Liver (tissue), 10 donors: Measurements from ENCODE around the gene SLIT3. TPM values are rescaled to one million over a fixed set of nuclear protein-coding genes. Genes with fewer than 3 reads are reported as not detected.
A peak's percentile ranks its signal among the peaks of the same experiment; 100 is the strongest.

Source experiments
- DNase-seq: peaks from one replicate; pipeline ENCODE4 v3.0.0-alpha.2; 2017; ENCODE audit warnings: low spot score
- H3K27ac ChIP-seq, 2 donors: one replicate each; pipeline ENCODE4 v1.7.0; 2013; ENCODE audit warnings: inconsistent platforms in 2 of 2, low read length in 2 of 2, control low read depth in 1 of 2, low read depth in 1 of 2, mild to moderate bottlenecking in 1 of 2
- H3K27me3 ChIP-seq, 4 donors: one replicate each; pipeline versions ENCODE4 v1.6.1 to v1.7.0; 2013; ENCODE audit warnings: low read length in 3 of 4, inconsistent platforms in 1 of 4, mild to moderate bottlenecking in 1 of 4, moderate library complexity in 1 of 4; ENCODE audit not compliant: control insufficient read depth in 4 of 4, insufficient read depth in 4 of 4
- H3K36me3 ChIP-seq, 4 donors: one replicate each; pipeline versions ENCODE4 v1.6.1 to v1.7.0; 2013; ENCODE audit warnings: low read length in 3 of 4, mild to moderate bottlenecking in 3 of 4, low read depth in 1 of 4, moderate library complexity in 1 of 4; ENCODE audit not compliant: control insufficient read depth in 4 of 4, insufficient read depth in 3 of 4
- H3K4me1 ChIP-seq, 4 donors: one replicate each; pipeline versions ENCODE4 v1.6.1 to v1.7.0; 2013; ENCODE audit warnings: low read length in 3 of 4, mild to moderate bottlenecking in 3 of 4, moderate library complexity in 1 of 4; ENCODE audit not compliant: control insufficient read depth in 4 of 4, insufficient read depth in 4 of 4
- H3K4me3 ChIP-seq, 3 donors: one replicate each; pipeline versions ENCODE4 v1.6.1 to v1.7.0; 2013; ENCODE audit warnings: low read length in 3 of 3, control low read depth in 1 of 3, low read depth in 1 of 3, mild to moderate bottlenecking in 1 of 3
- H3K9ac ChIP-seq, 2 donors: one replicate each; pipeline ENCODE4 v1.7.0; 2013; ENCODE audit warnings: low read length in 2 of 2, mild to moderate bottlenecking in 2 of 2, moderate library complexity in 2 of 2, control low read depth in 1 of 2, low read depth in 1 of 2
- H3K9me3 ChIP-seq, 4 donors: one replicate each; pipeline versions ENCODE4 v1.6.1 to v1.7.0; 2013; ENCODE audit warnings: low read length in 3 of 4; ENCODE audit not compliant: control insufficient read depth in 4 of 4
- EGR1 ChIP-seq, 2 donors: IDR thresholded peaks; 2 replicates each; pipeline ENCODE4 v1.6.1; 2016 to 2018; ENCODE audit warnings: antibody characterized with exemption in 2 of 2, low read depth in 2 of 2
- FOXA1 ChIP-seq: IDR thresholded peaks from 2 replicates; pipeline ENCODE4 v1.6.1; 2016; ENCODE audit warnings: antibody characterized with exemption
- FOXA2 ChIP-seq: IDR thresholded peaks from 2 replicates; pipeline ENCODE4 v1.6.1; 2016; ENCODE audit warnings: antibody characterized with exemption
- HNF4A ChIP-seq, 2 donors: conservative IDR thresholded peaks; 2 replicates each; pipeline ENCODE4 v1.6.1; 2016; ENCODE audit warnings: antibody characterized with exemption in 2 of 2, mild to moderate bottlenecking in 2 of 2
- HNF4G ChIP-seq: IDR thresholded peaks from 2 replicates; pipeline ENCODE4 v1.6.1; 2016; ENCODE audit warnings: antibody characterized with exemption
- NR2F2 ChIP-seq: IDR thresholded peaks from 2 replicates; pipeline ENCODE4 v1.6.1; 2016; ENCODE audit warnings: antibody characterized with exemption
- RAD21 ChIP-seq, 2 donors: IDR thresholded peaks; 2 replicates each; pipeline ENCODE4 v1.6.1; 2016; ENCODE audit warnings: antibody characterized with exemption in 2 of 2, mild to moderate bottlenecking in 2 of 2
- WGBS: extraction: QIAGEN DNeasy Blood & Tissue Kit; methylation state at CpG from one replicate; pipeline ENCODE4 v1.1.7; 2013; 5-methylcytosine and 5-hydroxymethylcytosine counted together
- polyA plus RNA-seq, 2 donors: library from polyadenylated mRNA; stranded (reverse) in 1 of 2; unstranded in 1 of 2; fragments of 200-250 nt in 1 of 2; fragments of >200 nt in 1 of 2; fragmentation: Nextera tagmentation in 1 of 2; extraction: Ambion mirVana in 1 of 2; gene quantifications; one replicate each; pipeline versions ENCODE4 v1.2.1 to v1.2.3, GENCODE V29; 2013 to 2015
- small RNA-seq: library from RNA; depleted of rRNA; stranded (forward); fragments of <200 nt; gene quantifications from one replicate; pipeline ENCODE3, GENCODE V24; 2014
- total RNA-seq, 2 donors: library from RNA; depleted of rRNA; stranded (reverse); fragments of >200 nt; gene quantifications; one replicate each; pipeline ENCODE4 v1.2.3, GENCODE V29; 2014
- TF ChIP-seq, protein P1 (sequence below): fragments of 150-350 bp; IDR thresholded peaks from 2 replicates; pipeline ENCODE4 v1.5.1; 2017; ENCODE audit warnings: improper control_type of control experiment, low read depth, low read length; ENCODE audit not compliant: missing input control
- TF ChIP-seq, protein P2 (sequence below): IDR thresholded peaks from 2 replicates; pipeline ENCODE4 v1.6.1; 2016; ENCODE audit warnings: antibody characterized with exemption
- TF ChIP-seq, protein P3 (sequence below): IDR thresholded peaks from 2 replicates; pipeline ENCODE4 v1.6.1; 2016; ENCODE audit warnings: antibody characterized with exemption, mild to moderate bottlenecking
- donor health status: healthy.
- donor health status: healthy.
- donor health status: healthy.
- donor health status: healthy.
- donor health status: healthy.

SLIT3 gene
- total and polyA plus RNA-seq, 4 donors, result 0.61 to 1.3 (median 0.91) TPM

DNA sequence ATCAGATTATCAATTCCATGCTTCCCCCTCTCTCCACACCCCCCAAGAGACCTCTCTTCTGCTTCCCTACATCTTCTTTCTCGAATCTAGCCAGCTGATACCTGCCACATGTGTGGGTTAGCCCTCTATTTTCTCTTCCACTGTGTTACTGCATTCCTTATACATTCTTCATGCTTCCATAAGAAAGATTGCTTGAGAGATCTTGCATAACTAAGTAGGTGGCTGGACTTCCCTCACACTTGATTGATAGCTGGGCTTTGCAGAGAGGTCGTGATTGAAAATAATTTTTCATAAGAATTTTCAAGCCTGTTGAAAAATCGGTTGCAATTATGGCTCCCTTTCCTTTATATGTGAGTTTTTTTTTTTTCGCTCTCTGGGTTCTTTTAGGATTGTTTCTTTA is 688.8 kb downstream of the SLIT3 start:
- Histone ChIP-seq H3K27me3 (no peaks in the 10 kb centered on the region), H3K27ac (peak overlapping the region in 1 of 2 donors; percentile 86), H3K9ac (no peak overlapping the region), H3K4me3 (no peak overlapping the region), H3K4me1 (peaks cover 1 to 19% (median 10%) of the 10 kb centered on the region in 4 donors), H3K36me3 (no peaks in the 10 kb centered on the region), H3K9me3 (no peaks in the 10 kb centered on the region)
- no peak for TF ChIP-seq HNF4G
- TF ChIP-seq HNF4A (conservative IDR thresholded peaks at IDR 0.05), result no peak
- TF ChIP-seq, protein P1, sequence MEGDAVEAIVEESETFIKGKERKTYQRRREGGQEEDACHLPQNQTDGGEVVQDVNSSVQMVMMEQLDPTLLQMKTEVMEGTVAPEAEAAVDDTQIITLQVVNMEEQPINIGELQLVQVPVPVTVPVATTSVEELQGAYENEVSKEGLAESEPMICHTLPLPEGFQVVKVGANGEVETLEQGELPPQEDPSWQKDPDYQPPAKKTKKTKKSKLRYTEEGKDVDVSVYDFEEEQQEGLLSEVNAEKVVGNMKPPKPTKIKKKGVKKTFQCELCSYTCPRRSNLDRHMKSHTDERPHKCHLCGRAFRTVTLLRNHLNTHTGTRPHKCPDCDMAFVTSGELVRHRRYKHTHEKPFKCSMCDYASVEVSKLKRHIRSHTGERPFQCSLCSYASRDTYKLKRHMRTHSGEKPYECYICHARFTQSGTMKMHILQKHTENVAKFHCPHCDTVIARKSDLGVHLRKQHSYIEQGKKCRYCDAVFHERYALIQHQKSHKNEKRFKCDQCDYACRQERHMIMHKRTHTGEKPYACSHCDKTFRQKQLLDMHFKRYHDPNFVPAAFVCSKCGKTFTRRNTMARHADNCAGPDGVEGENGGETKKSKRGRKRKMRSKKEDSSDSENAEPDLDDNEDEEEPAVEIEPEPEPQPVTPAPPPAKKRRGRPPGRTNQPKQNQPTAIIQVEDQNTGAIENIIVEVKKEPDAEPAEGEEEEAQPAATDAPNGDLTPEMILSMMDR, result no peak
- TF ChIP-seq EGR1 (IDR thresholded peaks at IDR 0.05; ENCODE audit: low read depth in 2 of 2), result no peak
- no peak for TF ChIP-seq NR2F2
- TF ChIP-seq, protein P2, sequence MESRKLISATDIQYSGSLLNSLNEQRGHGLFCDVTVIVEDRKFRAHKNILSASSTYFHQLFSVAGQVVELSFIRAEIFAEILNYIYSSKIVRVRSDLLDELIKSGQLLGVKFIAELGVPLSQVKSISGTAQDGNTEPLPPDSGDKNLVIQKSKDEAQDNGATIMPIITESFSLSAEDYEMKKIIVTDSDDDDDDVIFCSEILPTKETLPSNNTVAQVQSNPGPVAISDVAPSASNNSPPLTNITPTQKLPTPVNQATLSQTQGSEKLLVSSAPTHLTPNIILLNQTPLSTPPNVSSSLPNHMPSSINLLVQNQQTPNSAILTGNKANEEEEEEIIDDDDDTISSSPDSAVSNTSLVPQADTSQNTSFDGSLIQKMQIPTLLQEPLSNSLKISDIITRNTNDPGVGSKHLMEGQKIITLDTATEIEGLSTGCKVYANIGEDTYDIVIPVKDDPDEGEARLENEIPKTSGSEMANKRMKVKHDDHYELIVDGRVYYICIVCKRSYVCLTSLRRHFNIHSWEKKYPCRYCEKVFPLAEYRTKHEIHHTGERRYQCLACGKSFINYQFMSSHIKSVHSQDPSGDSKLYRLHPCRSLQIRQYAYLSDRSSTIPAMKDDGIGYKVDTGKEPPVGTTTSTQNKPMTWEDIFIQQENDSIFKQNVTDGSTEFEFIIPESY, result no peak
- no peak for TF ChIP-seq FOXA2
- TF ChIP-seq FOXA1, result no peak
- TF ChIP-seq, protein P3, sequence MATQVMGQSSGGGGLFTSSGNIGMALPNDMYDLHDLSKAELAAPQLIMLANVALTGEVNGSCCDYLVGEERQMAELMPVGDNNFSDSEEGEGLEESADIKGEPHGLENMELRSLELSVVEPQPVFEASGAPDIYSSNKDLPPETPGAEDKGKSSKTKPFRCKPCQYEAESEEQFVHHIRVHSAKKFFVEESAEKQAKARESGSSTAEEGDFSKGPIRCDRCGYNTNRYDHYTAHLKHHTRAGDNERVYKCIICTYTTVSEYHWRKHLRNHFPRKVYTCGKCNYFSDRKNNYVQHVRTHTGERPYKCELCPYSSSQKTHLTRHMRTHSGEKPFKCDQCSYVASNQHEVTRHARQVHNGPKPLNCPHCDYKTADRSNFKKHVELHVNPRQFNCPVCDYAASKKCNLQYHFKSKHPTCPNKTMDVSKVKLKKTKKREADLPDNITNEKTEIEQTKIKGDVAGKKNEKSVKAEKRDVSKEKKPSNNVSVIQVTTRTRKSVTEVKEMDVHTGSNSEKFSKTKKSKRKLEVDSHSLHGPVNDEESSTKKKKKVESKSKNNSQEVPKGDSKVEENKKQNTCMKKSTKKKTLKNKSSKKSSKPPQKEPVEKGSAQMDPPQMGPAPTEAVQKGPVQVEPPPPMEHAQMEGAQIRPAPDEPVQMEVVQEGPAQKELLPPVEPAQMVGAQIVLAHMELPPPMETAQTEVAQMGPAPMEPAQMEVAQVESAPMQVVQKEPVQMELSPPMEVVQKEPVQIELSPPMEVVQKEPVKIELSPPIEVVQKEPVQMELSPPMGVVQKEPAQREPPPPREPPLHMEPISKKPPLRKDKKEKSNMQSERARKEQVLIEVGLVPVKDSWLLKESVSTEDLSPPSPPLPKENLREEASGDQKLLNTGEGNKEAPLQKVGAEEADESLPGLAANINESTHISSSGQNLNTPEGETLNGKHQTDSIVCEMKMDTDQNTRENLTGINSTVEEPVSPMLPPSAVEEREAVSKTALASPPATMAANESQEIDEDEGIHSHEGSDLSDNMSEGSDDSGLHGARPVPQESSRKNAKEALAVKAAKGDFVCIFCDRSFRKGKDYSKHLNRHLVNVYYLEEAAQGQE, result no peak
- no peak for TF ChIP-seq RAD21 (IDR thresholded peaks at IDR 0.05)
- WGBS, result 84% methylated on average over 4 of the region's 4 CpGs
- no peak for DNase-seq

Small RNA genes within 50 kb of the gene (small RNA-seq; reads per million reads assigned to genes)
- not detected for gene MIR218-2
- gene MIR585, result not detected
- not detected for gene RF00019
